ENCODE results near the gene GPATCH4.

DNA sequence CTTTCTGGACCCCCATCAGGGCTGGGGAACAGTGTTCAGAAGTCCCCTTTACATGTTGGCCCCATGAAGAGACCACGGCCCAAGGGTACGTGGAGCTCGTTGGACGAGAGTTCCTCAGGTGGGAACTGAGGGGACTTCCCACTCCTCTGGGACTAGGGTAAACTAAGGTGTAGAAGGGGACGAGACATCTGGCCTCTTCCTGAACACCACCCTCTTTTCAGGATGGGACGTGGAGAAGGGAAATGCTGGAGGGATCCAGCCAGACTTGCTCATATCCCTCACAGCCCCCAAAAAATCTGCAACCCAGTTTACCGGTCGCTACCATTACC, 7.7 kb downstream of the GPATCH4 start:
- TF ChIP-seq, protein P1, sequence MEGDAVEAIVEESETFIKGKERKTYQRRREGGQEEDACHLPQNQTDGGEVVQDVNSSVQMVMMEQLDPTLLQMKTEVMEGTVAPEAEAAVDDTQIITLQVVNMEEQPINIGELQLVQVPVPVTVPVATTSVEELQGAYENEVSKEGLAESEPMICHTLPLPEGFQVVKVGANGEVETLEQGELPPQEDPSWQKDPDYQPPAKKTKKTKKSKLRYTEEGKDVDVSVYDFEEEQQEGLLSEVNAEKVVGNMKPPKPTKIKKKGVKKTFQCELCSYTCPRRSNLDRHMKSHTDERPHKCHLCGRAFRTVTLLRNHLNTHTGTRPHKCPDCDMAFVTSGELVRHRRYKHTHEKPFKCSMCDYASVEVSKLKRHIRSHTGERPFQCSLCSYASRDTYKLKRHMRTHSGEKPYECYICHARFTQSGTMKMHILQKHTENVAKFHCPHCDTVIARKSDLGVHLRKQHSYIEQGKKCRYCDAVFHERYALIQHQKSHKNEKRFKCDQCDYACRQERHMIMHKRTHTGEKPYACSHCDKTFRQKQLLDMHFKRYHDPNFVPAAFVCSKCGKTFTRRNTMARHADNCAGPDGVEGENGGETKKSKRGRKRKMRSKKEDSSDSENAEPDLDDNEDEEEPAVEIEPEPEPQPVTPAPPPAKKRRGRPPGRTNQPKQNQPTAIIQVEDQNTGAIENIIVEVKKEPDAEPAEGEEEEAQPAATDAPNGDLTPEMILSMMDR (IDR thresholded peaks at IDR 0.05; ENCODE audit: low read depth, low read length, missing input control), result no peak
- TF ChIP-seq, protein P2, sequence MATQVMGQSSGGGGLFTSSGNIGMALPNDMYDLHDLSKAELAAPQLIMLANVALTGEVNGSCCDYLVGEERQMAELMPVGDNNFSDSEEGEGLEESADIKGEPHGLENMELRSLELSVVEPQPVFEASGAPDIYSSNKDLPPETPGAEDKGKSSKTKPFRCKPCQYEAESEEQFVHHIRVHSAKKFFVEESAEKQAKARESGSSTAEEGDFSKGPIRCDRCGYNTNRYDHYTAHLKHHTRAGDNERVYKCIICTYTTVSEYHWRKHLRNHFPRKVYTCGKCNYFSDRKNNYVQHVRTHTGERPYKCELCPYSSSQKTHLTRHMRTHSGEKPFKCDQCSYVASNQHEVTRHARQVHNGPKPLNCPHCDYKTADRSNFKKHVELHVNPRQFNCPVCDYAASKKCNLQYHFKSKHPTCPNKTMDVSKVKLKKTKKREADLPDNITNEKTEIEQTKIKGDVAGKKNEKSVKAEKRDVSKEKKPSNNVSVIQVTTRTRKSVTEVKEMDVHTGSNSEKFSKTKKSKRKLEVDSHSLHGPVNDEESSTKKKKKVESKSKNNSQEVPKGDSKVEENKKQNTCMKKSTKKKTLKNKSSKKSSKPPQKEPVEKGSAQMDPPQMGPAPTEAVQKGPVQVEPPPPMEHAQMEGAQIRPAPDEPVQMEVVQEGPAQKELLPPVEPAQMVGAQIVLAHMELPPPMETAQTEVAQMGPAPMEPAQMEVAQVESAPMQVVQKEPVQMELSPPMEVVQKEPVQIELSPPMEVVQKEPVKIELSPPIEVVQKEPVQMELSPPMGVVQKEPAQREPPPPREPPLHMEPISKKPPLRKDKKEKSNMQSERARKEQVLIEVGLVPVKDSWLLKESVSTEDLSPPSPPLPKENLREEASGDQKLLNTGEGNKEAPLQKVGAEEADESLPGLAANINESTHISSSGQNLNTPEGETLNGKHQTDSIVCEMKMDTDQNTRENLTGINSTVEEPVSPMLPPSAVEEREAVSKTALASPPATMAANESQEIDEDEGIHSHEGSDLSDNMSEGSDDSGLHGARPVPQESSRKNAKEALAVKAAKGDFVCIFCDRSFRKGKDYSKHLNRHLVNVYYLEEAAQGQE (IDR thresholded peaks at IDR 0.05), result no peak
- TF ChIP-seq, protein P3, sequence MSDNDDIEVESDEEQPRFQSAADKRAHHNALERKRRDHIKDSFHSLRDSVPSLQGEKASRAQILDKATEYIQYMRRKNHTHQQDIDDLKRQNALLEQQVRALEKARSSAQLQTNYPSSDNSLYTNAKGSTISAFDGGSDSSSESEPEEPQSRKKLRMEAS (IDR thresholded peaks at IDR 0.05), result no peak
- TF ChIP-seq JUND (IDR thresholded peaks at IDR 0.05) (no peak), TAF1 (conservative IDR thresholded peaks at IDR 0.05) (no peak), NR2F2 (IDR thresholded peaks at IDR 0.05) (no peak), GABPA (IDR thresholded peaks at IDR 0.05 in 1 of 2, conservative IDR thresholded peaks at IDR 0.05 in 1 of 2) (no peak), HNF4A (conservative IDR thresholded peaks at IDR 0.05) (no peak), YY1 (IDR thresholded peaks at IDR 0.05) (no peak), RAD21 (IDR thresholded peaks at IDR 0.05) (no peak), EGR1 (IDR thresholded peaks at IDR 0.05; ENCODE audit: low read depth in 2 of 2) (no peak), SP1 (IDR thresholded peaks at IDR 0.05) (no peak)
- TF ChIP-seq, protein P4, sequence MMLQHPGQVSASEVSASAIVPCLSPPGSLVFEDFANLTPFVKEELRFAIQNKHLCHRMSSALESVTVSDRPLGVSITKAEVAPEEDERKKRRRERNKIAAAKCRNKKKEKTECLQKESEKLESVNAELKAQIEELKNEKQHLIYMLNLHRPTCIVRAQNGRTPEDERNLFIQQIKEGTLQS (IDR thresholded peaks at IDR 0.05), result no peak

All from liver (tissue), 3 donors.